Measurements from ENCODE around the gene ZC3H15. TPM values are rescaled to one million over a fixed set of nuclear protein-coding genes. Genes with fewer than 3 reads are reported as not detected.

Gene ZC3H15
- total RNA-seq, 4 donors from 2014 or later = 32.2 to 68.5 (median 53.7) TPM

- Histone ChIP-seq H3K4me3 (no peak overlapping the region), H3K4me1 (no peaks in the 10 kb centered on the region), H3K9me3 (no peaks in the 10 kb centered on the region), H3K27me3 (no peaks in the 10 kb centered on the region), H3K36me3 (no peaks in the 10 kb centered on the region), H3K27ac (no peak overlapping the region)
- no peak for DNase-seq
- intact Hi-C loops (cut with DNase I) = no loop called here
- 100% methylated on average over 2 of the region's 2 CpGs for WGBS, 2 donors
- TF ChIP-seq POLR2A (IDR thresholded peaks at IDR 0.05) (no peak), CTCF (IDR thresholded peaks at IDR 0.05) (no peak)
Observed at GRCh38 chr2:186443851-186444250, 42.2 kb upstream of the ZC3H15 start.

- H3K9me3 ChIP-seq = no peaks in the 10 kb centered on the region
- intact Hi-C loops (cut with DNase I) = no loop called here
- H3K27me3 ChIP-seq = no peaks in the 10 kb centered on the region
- H3K4me1 ChIP-seq = no peaks in the 10 kb centered on the region
- 79 to 91% methylated on average over 4 of the region's 4 CpGs for WGBS, 2 donors
- no peak for TF ChIP-seq CTCF (IDR thresholded peaks at IDR 0.05)
- no peak for TF ChIP-seq POLR2A (IDR thresholded peaks at IDR 0.05)
- H3K27ac ChIP-seq = no peak overlapping the region
- no peak for DNase-seq
- no peaks in the 10 kb centered on the region for H3K36me3 ChIP-seq
- H3K4me3 ChIP-seq = no peak overlapping the region
Observed at GRCh38 chr2:186445506-186445905, 40.6 kb upstream of the ZC3H15 start.

GRCh38 chr2:186455613-186456012, 30.4 kb upstream of the ZC3H15 start:
- no peak for TF ChIP-seq POLR2A (IDR thresholded peaks at IDR 0.05)
- TF ChIP-seq CTCF (IDR thresholded peaks at IDR 0.05) = no peak
- intact Hi-C loops (cut with DNase I) = no loop called here
- no peaks in the 10 kb centered on the region for H3K4me1 ChIP-seq
- no peak overlapping the region for H3K4me3 ChIP-seq
- no peak overlapping the region for H3K27ac ChIP-seq
- no peaks in the 10 kb centered on the region for H3K27me3 ChIP-seq
- DNase-seq = no peak
- H3K36me3 ChIP-seq = no peaks in the 10 kb centered on the region
- no peaks in the 10 kb centered on the region for H3K9me3 ChIP-seq

- WGBS, 2 donors = 84 to 94% methylated on average over 4 of the region's 4 CpGs
Observed at GRCh38 chr2:186456941-186457340, 29.1 kb upstream of the ZC3H15 start.

GRCh38 chr2:186457908-186458307, 28.2 kb upstream of the ZC3H15 start:
- Histone ChIP-seq H3K4me3 (no peak overlapping the region), H3K27me3 (no peaks in the 10 kb centered on the region), H3K9me3 (no peaks in the 10 kb centered on the region), H3K27ac (no peak overlapping the region), H3K4me1 (no peaks in the 10 kb centered on the region), H3K36me3 (no peaks in the 10 kb centered on the region)
- no peak for TF ChIP-seq CTCF (IDR thresholded peaks at IDR 0.05)
- no peak for TF ChIP-seq POLR2A (IDR thresholded peaks at IDR 0.05)
- no peak for DNase-seq
- 35 to 53% methylated on average over 3 of the region's 3 CpGs for WGBS, 2 donors
- intact Hi-C loops (cut with DNase I) = no loop called here

More at GRCh38 chr2:186456941-186457340, 29.1 kb upstream of the ZC3H15 start:
- Histone ChIP-seq H3K27me3 (no peaks in the 10 kb centered on the region), H3K27ac (no peak overlapping the region), H3K4me3 (no peak overlapping the region), H3K36me3 (no peaks in the 10 kb centered on the region), H3K4me1 (no peaks in the 10 kb centered on the region), H3K9me3 (no peaks in the 10 kb centered on the region)
- TF ChIP-seq POLR2A (IDR thresholded peaks at IDR 0.05) = no peak
- no peak for TF ChIP-seq CTCF (IDR thresholded peaks at IDR 0.05)
- DNase-seq = no peak
- intact Hi-C loops (cut with DNase I) = no loop called here
